Right renal cortex interstitium (tissue), 3 donors: ENCODE results near the gene GRID2. TPM values are rescaled to one million over a fixed set of nuclear protein-coding genes. Genes with fewer than 3 reads are reported as not detected.

Source experiments
- DNase-seq, 3 donors: peaks; one replicate each; pipeline ENCODE4 v3.0.0-alpha.2; 2013; ENCODE audit warnings: low read depth in 3 of 3, low spot score in 2 of 3
- polyA plus RNA-seq, 3 donors: library from polyadenylated mRNA; unstranded; fragments of 120-200 nt; gene quantifications; one replicate each; pipeline ENCODE4 v1.2.1, GENCODE V29; 2013; ENCODE audit not compliant: insufficient read length in 3 of 3

GRID2 gene
- polyA plus RNA-seq, 3 donors: 4.9 to 7.5 (median 7.2) TPM

- no peak for DNase-seq
Measured at GRCh38 chr4:93710101-93710846, 1406.5 kb downstream of the GRID2 start.

DNA sequence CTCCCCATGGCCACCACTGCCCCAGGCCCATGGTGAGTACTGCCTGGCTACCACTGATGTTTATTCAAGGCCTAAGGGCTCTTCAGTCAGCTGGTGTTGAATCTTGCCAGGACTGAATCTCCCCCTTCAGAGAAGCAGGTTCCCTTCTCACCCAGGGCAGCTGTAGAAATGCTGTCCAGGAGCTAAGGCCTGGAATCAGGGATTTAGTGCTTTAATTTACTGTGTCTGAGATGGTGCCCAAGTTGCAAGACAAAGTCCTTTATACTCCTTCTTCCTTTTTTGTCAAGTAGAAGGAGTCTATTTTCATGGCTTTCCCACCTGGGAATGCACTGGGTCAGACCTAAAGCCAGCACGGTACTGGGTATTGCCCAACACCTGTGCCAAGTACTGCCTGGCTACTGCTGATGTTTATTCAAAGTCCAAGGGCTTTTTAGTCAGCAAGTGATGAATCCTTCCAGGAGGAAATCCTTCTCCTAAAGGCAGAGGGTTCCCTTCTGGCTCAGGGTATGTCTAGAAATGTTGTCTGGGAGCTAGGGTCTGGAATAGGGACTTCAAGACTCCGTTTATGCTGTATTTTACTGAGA, 1407.2 kb downstream of the GRID2 start:
- no peak for DNase-seq

- DNase-seq: no peak
Measured at GRCh38 chr4:93718233-93718632, 1414.5 kb downstream of the GRID2 start.

DNA sequence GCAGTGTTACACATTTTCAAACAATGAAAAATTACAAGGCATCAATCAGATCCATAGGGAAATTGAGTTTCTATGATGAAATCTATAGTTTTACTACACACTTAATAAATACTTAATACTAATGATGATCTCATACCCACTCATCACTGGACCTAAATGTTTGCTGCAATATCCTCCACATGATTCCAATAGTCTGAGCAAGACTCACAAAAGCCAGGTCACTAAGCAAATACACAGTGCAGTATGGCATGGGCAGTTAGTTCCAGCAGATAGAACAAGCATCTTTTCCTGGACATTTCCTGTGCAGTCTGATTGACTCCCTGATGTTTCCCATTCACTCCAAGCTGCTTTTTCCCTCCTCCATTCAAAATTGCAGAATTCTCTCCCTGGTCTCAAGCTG, 1415.8 kb downstream of the GRID2 start:
- no peak for DNase-seq

- DNase-seq: no peak
Measured at GRCh38 chr4:93722446-93722845, 1418.7 kb downstream of the GRID2 start.

DNA sequence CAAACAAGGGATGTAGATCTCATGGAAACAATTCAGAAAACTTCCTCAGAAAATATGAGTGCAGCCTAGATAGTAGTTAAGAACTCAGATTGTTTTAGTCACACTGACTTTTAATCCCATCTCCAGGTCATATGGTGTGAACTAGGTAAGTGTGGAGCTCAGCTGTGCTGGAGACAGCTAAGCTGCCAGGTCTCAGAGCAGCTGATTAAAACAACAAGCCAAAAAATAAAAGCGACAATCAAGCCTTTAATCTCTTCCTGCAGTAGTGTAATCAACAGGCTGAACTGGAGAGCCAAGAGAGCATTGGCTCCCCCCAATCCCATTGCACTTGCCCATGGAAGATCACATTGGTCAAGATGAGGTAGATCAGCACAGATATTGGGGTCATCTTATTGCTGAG, 1426.5 kb downstream of the GRID2 start:
- no peak for DNase-seq

DNA sequence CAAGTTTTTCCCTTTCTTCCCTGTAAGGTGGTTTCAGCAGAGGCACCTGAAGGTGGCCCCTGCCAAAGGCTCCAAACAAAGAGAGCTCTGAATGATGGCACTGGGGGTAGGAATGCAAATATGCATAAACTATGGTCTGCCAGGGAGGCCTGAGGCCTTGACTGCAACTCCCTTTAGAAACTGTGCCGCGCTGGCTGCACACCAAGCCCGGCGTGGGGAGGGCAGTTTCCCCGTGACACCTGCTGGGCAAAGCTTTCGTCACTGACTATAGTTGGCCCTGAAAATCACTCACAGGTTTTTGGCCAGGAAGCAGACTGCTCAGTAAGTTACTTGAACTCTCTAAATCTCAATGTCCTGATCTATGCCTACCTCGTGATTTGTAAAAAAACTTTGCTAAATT, 1427.0 kb downstream of the GRID2 start:
- DNase-seq: no peak

- peak in 1 of 3 donors; percentile 13 for DNase-seq
Measured at GRCh38 chr4:93731456-93731855, 1427.7 kb downstream of the GRID2 start.

DNA sequence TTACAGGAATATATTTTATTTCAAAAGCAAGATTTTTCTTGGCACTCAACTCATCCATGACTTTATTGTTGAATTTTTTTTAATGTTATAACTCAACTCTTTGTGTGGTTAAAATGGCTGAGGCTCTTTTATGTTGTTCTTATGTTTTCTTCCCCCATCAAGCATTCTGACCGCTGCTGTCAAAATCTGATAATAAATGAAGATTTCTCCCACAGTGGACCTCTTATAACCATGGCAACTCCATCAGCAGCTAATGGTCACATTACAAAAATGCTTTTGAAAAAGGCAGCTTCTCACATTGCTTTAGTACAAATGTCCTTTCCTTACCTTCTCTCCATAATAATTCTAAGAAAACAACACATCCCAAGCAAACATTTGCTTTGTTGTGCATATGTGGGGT, 1428.7 kb downstream of the GRID2 start:
- no peak for DNase-seq

GRCh38 chr4:93740890-93741289, 1437.1 kb downstream of the GRID2 start:
- no peak for DNase-seq

GRCh38 chr4:93743022-93743421, 1439.3 kb downstream of the GRID2 start:
- no peak for DNase-seq

DNA sequence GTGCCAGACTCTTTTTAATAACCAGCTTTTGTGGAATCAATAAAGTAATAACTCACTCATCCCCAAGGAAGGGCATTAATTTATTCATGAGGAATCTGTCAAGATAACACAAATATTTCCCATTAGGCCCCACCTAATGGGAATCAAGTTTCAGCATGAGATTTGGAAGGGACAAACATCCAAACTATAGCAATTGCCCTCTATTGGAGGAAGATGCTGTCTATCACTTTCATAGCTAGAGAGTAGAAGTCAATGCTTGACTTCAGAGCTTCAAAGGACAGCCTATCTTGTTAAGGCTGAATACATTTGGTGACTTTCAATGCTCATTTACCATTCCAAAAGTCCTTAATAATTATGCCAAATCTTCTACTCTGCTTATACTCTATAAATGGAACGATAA, 1439.9 kb downstream of the GRID2 start:
- DNase-seq: no peak

- DNase-seq: no peak
Measured at GRCh38 chr4:93744961-93745360, 1441.2 kb downstream of the GRID2 start.

- DNase-seq: no peak
Measured at GRCh38 chr4:93746031-93746430, 1442.3 kb downstream of the GRID2 start.

DNA sequence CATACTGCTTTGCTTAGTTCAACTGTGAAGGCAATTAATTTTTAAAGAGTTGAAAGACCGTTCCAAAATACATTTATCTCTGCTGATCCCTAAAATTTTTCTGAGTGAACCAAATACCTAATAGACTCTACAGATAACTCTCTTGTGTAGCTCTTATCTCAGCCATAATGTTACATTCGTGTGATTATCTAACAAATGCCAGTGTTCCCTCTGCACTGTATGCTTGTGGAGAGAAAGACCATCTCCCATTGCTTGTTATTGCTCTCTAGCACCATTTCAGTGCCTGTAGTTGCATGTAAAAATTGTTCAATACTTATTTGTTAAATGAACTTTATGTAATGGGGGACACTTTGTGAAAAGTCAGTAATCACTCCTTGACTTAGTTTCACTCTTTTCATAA, 1443.5 kb downstream of the GRID2 start:
- DNase-seq: no peak

GRCh38 chr4:93748373-93749291, 1444.9 kb downstream of the GRID2 start:
- DNase-seq: no peak

DNA sequence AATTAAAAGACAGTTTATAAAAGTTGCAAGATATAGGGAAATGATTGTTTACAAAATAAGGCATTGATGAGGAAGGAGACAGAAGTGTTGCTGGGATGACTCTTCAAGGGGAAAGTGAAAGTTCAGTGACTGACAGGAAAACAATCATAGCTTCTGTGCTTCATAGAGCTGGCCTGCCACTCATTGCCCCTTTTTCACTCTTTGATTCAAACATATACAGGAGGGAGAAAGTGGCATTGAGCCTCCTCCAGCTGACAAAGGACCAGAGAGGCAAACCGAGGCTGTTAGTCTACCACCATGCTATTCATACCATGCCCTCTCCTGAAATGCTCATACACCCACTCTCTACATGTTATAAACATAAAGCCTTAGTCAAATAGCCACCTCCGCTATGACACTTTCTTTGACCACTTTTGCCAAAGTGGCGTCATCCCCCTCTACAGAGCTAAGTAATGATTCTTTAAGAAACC, 1445.6 kb downstream of the GRID2 start:
- DNase-seq: no peak

DNA sequence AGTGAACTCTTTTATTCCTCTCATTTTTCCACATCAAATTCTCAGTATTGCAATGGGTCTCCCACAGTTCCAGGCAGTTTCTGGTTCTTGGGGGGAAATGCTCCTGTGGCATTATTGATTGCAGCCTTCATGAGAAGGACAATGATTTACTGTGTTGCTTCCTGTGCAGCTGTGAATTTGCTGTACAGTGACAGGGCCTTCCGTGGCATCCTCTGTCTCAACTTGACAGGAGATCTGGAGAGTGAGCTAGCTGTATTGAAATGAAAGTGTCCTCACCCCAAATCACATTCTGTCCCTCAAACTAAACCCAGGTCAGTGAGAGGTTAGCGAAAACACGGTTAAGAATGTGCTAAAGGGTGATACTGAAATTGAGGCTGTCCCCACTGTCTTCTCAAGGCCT, 1447.6 kb downstream of the GRID2 start:
- DNase-seq: no peak

DNA sequence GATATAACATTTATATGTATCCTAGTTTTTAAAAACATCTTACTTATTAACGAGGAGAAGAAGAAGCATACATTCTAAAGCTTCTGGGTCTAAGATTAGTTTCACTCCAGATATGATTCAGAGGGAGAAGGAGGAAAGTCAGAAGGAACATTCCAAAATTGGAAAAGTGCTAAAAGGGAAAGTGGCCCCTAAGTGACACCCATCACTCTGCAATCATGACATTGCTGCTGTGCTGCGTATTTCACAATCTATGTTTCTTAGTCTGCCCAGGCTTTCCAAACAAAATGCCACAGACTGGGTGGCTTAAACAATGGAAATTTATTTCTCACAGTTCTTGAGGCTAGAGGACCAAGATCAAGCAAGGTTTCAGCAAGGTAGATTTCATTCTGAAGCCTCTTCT, 1452.3 kb downstream of the GRID2 start:
- no peak for DNase-seq

DNA sequence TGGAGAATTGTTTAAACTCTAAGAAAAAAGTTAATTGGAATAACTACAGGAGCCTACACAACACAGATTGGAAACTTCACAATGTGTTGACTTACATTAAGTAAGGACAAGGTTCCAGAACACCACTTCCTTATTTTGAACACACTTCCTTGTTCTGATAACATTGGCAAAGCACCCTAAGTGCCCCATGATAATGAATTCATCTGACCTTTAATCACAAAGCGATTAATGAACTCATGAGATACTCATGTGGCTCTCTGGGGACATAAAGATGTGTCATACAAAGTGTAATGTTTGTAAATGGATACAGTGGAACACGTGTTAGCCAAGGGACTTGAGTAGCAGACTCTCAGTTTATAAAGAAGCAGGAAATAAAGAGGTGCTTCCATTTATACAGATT, 1455.7 kb downstream of the GRID2 start:
- no peak for DNase-seq

DNA sequence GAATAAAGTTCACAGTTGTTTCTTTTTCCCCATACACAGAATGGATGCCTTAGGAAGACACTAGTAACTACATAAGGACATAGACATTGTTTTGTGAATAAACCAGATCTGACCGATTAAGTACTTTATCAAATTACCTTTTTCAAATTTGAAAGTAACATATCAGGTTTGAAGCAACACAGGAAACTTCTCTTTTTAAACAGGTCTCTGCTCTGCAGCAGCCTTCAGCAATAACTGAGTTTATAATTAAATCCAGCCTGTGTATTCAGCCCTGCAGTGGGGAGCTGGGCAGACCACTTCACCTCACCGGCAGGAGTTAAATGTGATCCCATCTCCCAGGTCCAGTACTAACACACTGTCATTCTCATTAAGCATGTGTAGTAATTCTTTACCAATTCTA, 1456.5 kb downstream of the GRID2 start:
- DNase-seq: no peak
